ENCODE data around the gene LRRFIP1.
A peak's percentile ranks its signal among the peaks of the same experiment; 100 is the strongest.

The LRRFIP1 gene

GRCh38 chr2:237701033-237701858, 73.9 kb downstream of the LRRFIP1 start:
- peak overlapping the region; percentile 95 for H3K27ac Mint-ChIP-seq
- no peaks in the 10 kb centered on the region for H3K9me3 Mint-ChIP-seq
- peak; percentile 1 for ATAC-seq
- H3K27me3 Mint-ChIP-seq: no peaks in the 10 kb centered on the region
- H3K36me3 Mint-ChIP-seq: peaks cover 27% of the 10 kb centered on the region
- peaks cover 94% of the 10 kb centered on the region for H3K4me1 Mint-ChIP-seq
- H3K4me3 Mint-ChIP-seq: peak overlapping the region; percentile 79

- Mint-ChIP-seq H3K27ac (peak overlapping the region; percentile 95), H3K36me3 (peaks cover 32% of the 10 kb centered on the region), H3K4me1 (peaks cover 94% of the 10 kb centered on the region), H3K27me3 (no peaks in the 10 kb centered on the region), H3K4me3 (peak overlapping the region; percentile 79), H3K9me3 (no peaks in the 10 kb centered on the region)
- ATAC-seq: no peak
These were observed 74.5 kb downstream of the LRRFIP1 start for GRCh38 chr2:237701859-237702390.

DNA sequence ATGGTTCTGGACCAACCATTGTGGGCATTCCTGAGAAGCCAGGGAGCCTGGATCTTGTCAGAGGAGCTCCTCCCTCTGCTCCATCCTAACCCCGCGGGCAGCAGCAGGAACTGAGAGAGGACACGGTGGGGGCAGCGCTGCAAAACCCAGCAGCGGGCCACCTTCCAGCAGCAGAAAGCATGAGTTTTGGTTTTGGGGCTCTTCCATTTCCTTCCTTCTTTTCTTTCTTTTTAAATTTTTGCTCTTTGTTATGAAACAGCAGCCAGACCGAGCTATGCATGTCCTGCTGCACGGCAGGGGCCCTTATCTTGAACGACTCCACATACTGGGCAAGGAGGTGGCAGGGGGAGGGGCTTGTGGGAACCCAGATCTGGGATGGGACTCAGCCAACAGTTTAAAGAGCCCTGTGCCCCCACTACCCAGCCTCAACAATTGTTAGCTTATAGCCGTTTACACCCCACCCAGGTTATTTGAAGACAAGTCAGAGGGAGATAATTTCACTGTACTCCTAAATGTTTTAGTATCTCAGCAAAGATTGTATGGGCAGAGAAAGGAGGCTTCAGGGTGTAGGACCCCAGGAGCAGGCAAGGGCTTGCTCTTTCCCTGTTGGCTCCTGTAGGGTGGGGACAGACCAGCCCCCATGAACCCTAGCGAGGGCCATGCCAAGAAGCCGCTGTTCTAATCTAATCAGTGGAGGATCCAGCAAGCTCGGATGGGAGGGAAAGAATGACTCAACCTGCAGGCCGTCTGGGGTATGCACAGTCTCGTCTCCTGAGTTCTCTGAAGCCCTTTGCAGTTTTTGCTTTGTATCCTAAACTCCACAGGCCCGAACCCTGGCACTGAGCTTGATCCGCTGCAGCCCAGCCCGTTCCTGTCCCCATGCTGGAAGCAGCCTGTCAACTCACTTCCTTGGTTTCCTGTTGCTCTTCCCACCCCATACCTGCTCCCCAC, 75.3 kb downstream of the LRRFIP1 start:
- peaks cover 38% of the 10 kb centered on the region for H3K36me3 Mint-ChIP-seq
- no peaks in the 10 kb centered on the region for H3K27me3 Mint-ChIP-seq
- ATAC-seq: peak; percentile 40
- H3K4me1 Mint-ChIP-seq: peaks cover 94% of the 10 kb centered on the region
- H3K4me3 Mint-ChIP-seq: peak overlapping the region; percentile 79
- no peaks in the 10 kb centered on the region for H3K9me3 Mint-ChIP-seq
- H3K27ac Mint-ChIP-seq: peak overlapping the region; percentile 95

GRCh38 chr2:237704501-237705434, 77.4 kb downstream of the LRRFIP1 start:
- H3K36me3 Mint-ChIP-seq: peaks cover 41% of the 10 kb centered on the region
- no peak for ATAC-seq
- no peaks in the 10 kb centered on the region for H3K27me3 Mint-ChIP-seq
- peak overlapping the region; percentile 79 for H3K4me3 Mint-ChIP-seq
- H3K27ac Mint-ChIP-seq: peak overlapping the region; percentile 95
- peaks cover 84% of the 10 kb centered on the region for H3K4me1 Mint-ChIP-seq
- no peaks in the 10 kb centered on the region for H3K9me3 Mint-ChIP-seq

DNA sequence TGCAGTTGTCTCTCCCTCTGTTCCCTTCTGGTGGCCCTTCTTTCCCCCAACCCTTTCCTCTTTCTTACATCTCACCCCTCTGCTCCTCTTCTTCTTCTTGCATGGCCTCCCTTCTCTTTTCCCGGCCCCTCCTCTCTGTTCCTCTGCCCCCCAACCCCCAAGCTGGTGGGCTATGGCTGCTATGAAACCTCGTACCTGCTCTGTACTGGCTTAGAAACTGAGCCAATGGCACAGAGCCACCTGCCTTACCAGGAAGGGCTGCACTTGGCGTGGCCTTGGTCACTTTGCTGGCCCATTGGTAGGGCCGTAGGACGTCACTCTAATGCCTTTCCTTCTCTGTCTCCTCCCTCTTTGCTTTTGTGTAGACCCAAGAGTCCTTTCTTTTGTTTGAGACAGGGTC, 78.9 kb downstream of the LRRFIP1 start:
- H3K27me3 Mint-ChIP-seq: no peaks in the 10 kb centered on the region
- H3K36me3 Mint-ChIP-seq: peaks cover 46% of the 10 kb centered on the region
- peaks cover 73% of the 10 kb centered on the region for H3K4me1 Mint-ChIP-seq
- H3K9me3 Mint-ChIP-seq: no peaks in the 10 kb centered on the region
- H3K27ac Mint-ChIP-seq: peak overlapping the region; percentile 95
- ATAC-seq: no peak
- peak overlapping the region; percentile 28 for H3K4me3 Mint-ChIP-seq

- H3K27ac Mint-ChIP-seq: peak overlapping the region; percentile 95
- H3K36me3 Mint-ChIP-seq: peaks cover 62% of the 10 kb centered on the region
- H3K4me3 Mint-ChIP-seq: no peak overlapping the region
- no peak for ATAC-seq
- H3K9me3 Mint-ChIP-seq: no peaks in the 10 kb centered on the region
- H3K27me3 Mint-ChIP-seq: no peaks in the 10 kb centered on the region
- H3K4me1 Mint-ChIP-seq: peaks cover 73% of the 10 kb centered on the region
These were observed 80.6 kb downstream of the LRRFIP1 start for GRCh38 chr2:237708065-237708398.

DNA sequence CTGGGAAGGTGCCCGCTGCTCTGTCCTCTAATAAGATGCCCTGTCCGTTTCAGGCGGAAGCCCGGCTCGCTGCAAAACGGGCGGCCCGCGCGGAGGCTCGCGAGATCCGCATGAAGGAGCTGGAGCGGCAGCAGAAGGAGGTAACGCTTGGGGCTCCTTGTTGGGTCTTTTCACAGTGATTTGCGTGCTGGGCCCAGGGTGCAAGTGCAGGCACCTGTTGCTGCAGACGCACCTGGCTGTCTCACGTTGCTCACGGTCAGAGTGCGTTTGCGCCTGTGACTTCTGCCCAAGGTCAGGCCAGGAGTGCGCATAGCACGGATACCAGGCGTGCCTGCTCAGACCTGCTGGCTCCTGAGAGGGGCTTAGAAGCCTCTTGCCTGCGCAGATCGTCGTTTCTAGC, 81.1 kb downstream of the LRRFIP1 start:
- H3K27me3 Mint-ChIP-seq: no peaks in the 10 kb centered on the region
- no peak for ATAC-seq
- no peaks in the 10 kb centered on the region for H3K9me3 Mint-ChIP-seq
- no peak overlapping the region for H3K4me3 Mint-ChIP-seq
- H3K36me3 Mint-ChIP-seq: peaks cover 62% of the 10 kb centered on the region
- peaks cover 73% of the 10 kb centered on the region for H3K4me1 Mint-ChIP-seq
- H3K27ac Mint-ChIP-seq: peak overlapping the region; percentile 95

DNA sequence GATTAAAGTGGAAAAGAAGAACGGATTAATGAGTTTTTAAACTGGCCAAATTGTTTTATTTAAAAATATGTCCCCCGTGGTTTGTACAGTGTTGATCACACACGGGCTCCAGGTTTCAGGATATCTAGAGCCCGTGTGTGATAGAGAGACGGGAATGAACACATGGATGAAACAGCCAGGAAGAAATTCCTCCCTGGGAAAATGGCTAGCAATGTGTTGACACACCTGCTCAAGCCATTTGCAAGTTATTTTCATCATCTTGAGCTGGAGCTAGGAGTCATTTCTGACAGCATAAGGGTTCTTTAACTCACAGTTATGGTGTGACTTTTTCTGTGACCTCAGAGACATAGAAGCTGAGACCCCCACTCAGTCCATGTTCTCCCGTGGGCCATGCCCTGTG, 81.6 kb downstream of the LRRFIP1 start:
- peaks cover 58% of the 10 kb centered on the region for H3K36me3 Mint-ChIP-seq

DNA sequence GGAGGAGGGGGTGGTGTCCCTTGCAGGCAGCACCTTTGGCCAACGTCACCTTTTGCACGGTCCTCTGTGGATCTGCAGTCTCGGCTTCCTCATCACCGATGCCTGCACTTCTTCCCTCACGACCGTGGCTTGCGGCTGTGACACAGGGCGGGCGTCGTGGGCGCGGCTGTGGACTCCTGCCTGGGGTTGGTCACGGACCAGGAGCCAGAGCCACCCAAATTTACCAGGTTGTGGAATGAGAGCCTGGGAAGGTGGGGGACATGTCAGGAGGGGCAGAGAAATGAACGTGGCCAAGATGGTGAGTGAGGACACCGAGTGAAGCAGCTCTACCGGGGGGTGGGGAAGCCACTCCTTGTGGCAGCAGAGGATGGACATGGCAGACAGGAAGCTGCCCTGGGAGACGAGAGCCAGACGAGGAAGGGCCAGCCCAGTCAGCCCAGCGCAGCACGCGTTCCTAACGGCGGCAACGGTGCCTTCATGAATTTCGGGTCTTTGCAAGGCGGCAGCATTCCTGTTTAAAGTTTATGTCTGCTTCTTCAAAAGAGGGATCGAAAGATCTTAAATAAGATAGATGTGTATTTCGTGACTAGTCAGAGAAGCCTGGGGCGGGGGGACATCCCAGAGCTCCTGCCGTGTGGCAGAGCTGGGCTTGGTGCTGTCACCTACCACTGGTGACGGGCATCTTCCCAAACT, 84.2 kb downstream of the LRRFIP1 start:
- H3K27me3 Mint-ChIP-seq: no peaks in the 10 kb centered on the region
- no peak for ATAC-seq
- no peaks in the 10 kb centered on the region for H3K9me3 Mint-ChIP-seq
- no peak overlapping the region for H3K27ac Mint-ChIP-seq
- peaks cover 74% of the 10 kb centered on the region for H3K4me1 Mint-ChIP-seq
- H3K36me3 Mint-ChIP-seq: peaks cover 57% of the 10 kb centered on the region
- no peak overlapping the region for H3K4me3 Mint-ChIP-seq

More for the DNA sequence above, 81.6 kb downstream of the LRRFIP1 start:
- no peak for ATAC-seq
- Mint-ChIP-seq H3K4me3 (no peak overlapping the region), H3K4me1 (peaks cover 72% of the 10 kb centered on the region), H3K27ac (no peak overlapping the region), H3K27me3 (no peaks in the 10 kb centered on the region), H3K9me3 (no peaks in the 10 kb centered on the region)

DNA sequence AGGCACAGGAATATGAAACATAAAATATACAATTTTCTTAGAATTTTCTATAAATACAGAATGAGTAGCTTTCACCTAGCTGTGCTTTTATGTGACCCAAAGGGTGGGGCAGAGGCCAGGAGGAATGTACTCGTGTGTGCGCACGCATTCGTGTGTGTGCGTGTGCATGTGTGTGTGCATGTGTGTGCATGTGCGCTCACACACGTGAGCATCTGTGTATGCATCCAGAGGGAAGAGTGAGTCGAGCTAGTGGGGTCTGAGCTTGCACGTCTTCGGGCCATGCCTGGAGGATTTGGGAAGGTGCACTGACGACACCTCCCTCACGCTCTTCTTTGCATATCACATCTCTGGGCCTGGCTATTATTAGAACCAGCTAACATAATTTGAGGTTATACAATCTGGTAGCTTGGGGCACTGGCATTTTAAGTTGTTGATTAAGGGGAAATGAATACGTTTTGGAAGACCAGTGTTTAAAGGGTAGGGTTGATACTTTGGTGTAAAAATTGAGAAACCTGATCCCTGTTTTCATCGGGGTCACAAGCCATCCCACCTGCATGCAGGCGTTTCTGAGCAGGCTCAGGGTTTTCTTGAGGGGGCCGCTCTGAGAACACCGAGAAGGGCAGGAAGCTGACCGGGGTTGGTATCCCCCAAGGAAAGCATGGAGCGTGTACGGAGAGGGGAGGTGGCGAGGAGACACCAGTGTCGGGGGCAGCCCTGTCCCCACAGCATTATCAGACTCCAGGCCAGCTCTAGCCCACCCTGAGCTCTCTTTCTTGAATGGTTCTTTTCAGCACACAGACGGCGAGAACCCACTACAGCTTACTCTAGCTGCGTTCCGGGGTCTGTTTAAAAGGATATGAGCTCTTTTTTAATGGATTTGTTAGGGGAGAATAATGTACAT, 85.3 kb downstream of the LRRFIP1 start:
- H3K4me1 Mint-ChIP-seq: peaks cover 70% of the 10 kb centered on the region
- no peak overlapping the region for H3K27ac Mint-ChIP-seq
- no peak overlapping the region for H3K4me3 Mint-ChIP-seq
- H3K27me3 Mint-ChIP-seq: no peaks in the 10 kb centered on the region
- H3K36me3 Mint-ChIP-seq: peaks cover 56% of the 10 kb centered on the region
- H3K9me3 Mint-ChIP-seq: no peaks in the 10 kb centered on the region
- ATAC-seq: no peak

GRCh38 chr2:237714690-237715458, 87.5 kb downstream of the LRRFIP1 start:
- Mint-ChIP-seq H3K4me1 (peaks cover 76% of the 10 kb centered on the region), H3K36me3 (peaks cover 59% of the 10 kb centered on the region), H3K9me3 (no peaks in the 10 kb centered on the region), H3K27ac (peak overlapping the region; percentile 41), H3K4me3 (no peak overlapping the region), H3K27me3 (no peaks in the 10 kb centered on the region)
- ATAC-seq: no peak

DNA sequence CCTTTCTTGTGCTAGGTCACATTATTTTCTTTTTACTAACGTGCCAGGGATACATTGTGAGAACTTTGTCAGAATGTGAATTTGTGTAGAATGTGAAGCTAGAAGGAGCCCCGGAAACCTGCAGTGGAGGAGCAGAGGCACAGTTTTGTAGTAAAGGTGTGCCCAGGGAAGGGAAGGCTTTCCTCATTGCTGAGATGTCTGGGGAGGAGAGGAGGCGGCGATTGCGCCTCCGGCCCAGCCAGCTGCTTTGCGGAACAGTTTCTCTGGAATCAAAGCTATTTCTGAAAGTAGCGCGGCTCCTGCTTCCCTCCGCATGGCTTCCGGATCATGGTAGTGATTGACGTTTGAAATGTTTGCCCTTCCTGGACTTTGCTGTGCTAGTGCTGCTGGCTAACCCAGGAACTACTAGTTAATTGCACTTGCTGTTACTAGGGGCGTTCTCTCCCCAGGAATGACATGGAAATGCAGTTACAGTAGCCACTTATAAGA, 88.1 kb downstream of the LRRFIP1 start:
- no peak for ATAC-seq
- Mint-ChIP-seq H3K27me3 (no peaks in the 10 kb centered on the region), H3K36me3 (peaks cover 59% of the 10 kb centered on the region), H3K9me3 (no peaks in the 10 kb centered on the region), H3K27ac (peak overlapping the region; percentile 41), H3K4me3 (no peak overlapping the region), H3K4me1 (peaks cover 76% of the 10 kb centered on the region)
